Caco-2 (cell line): ENCODE data around the gene ZNF785. TPM values are rescaled to one million over a fixed set of nuclear protein-coding genes. Genes with fewer than 3 reads are reported as not detected.

ENCODE experiments used
- BruUV-seq: library from RNA; stranded (reverse); fragments of 400-500 nt; replicated peaks from 2 replicates; lab custom pipeline; 2021; lab: Mats Ljungman, UMichigan
- CTCF ChIA-PET: fragments of 300-600 bp; sonication (Branson Sonifier 250); formaldehyde crosslinking; loops from one replicate; lab custom pipeline; 2022; ENCODE audit warnings: antibody characterized with exemption; lab: Charles Lee
- POLR2A ChIA-PET: fragments of 300-600 bp; sonication (Branson Sonifier 250); formaldehyde crosslinking; loops from one replicate; lab custom pipeline; 2022; ENCODE audit warnings: antibody characterized with exemption; lab: Charles Lee
- DNase-seq, 2 experiments: peaks; one replicate each; pipeline versions ENCODE4 v3.0.0 to v3.0.0-alpha.2; 2020 to 2022
- H3K27me3 ChIP-seq: replicated peaks from 2 replicates; pipeline ENCODE4 v1.6.0; 2011; ENCODE audit warnings: low read length; ENCODE audit not compliant: control insufficient read depth, insufficient read depth
- H3K36me3 ChIP-seq: 2 replicates; pipeline ENCODE4 v1.5.1; 2011; ENCODE audit warnings: low read length; ENCODE audit not compliant: control insufficient read depth, insufficient read depth
- H3K4me1 ChIP-seq: fragments of 250-450 bp; sonication (Bioruptor Pico); 2 replicates; pipeline ENCODE4 v1.5.1; 2020; ENCODE audit warnings: mild to moderate bottlenecking
- H3K4me3 ChIP-seq: 2 replicates; pipeline ENCODE4 v1.5.1; 2011; ENCODE audit warnings: low read depth, mild to moderate bottlenecking, control low read depth, low read length
- H3K9me3 ChIP-seq: fragments of 250-450 bp; sonication (Bioruptor Pico); 2 replicates; pipeline ENCODE4 v1.5.1; 2020; ENCODE audit warnings: mild to moderate bottlenecking, moderate library complexity
- H3K27ac Mint-ChIP-seq: one replicate; pipeline ENCODE4 v1.8.0; 2022; ENCODE audit warnings: mixed read lengths; ENCODE audit not compliant: unreplicated experiment
- H3K27me3 Mint-ChIP-seq: one replicate; pipeline ENCODE4 v1.8.0; 2022; ENCODE audit warnings: mixed read lengths; ENCODE audit not compliant: insufficient read depth, unreplicated experiment
- H3K36me3 Mint-ChIP-seq: one replicate; pipeline ENCODE4 v1.8.0; 2022; ENCODE audit warnings: mild to moderate bottlenecking, mixed read lengths; ENCODE audit not compliant: insufficient read depth, unreplicated experiment
- H3K4me1 Mint-ChIP-seq: one replicate; pipeline ENCODE4 v1.8.0; 2022; ENCODE audit warnings: low read depth, mixed read lengths; ENCODE audit not compliant: unreplicated experiment
- H3K4me3 Mint-ChIP-seq: one replicate; pipeline ENCODE4 v1.8.0; 2022; ENCODE audit warnings: mild to moderate bottlenecking, moderate library complexity, mixed read lengths; ENCODE audit not compliant: unreplicated experiment
- H3K9me3 Mint-ChIP-seq: one replicate; pipeline ENCODE4 v1.8.0; 2022; ENCODE audit warnings: mixed read lengths; ENCODE audit not compliant: unreplicated experiment
- intact Hi-C: fragments of 100-400 bp; cut with micrococcal nuclease; formaldehyde crosslinking; loops from one replicate; pipeline ENCODE4 v1.10.0; 2022; ENCODE audit not compliant: unreplicated experiment
- total RNA-seq: library from RNA; stranded (reverse); gene quantifications from 2 replicates; pipeline ENCODE4 v1.2.3, GENCODE V29; 2022
- TF ChIP-seq, protein P1 (sequence below), 2 experiments: fragments of 200-600 bp in 1 of 2; IDR thresholded peaks; 1 replicate in 1 of 2; 2 replicates in 1 of 2; pipeline versions ENCODE4 v1.5.1 to v1.8.0; 2011 to 2022; ENCODE audit warnings: antibody characterized with exemption in 1 of 2, control low read depth in 1 of 2, inconsistent platforms in 1 of 2, low read depth in 1 of 2, low read length in 1 of 2, mild to moderate bottlenecking in 1 of 2, moderate library complexity in 1 of 2; ENCODE audit not compliant: insufficient read depth in 1 of 2, severe bottlenecking in 1 of 2, unreplicated experiment in 1 of 2

ZNF785 gene
- total RNA-seq, 1 experiment from 2014 or later: 13.5 TPM

DNA sequence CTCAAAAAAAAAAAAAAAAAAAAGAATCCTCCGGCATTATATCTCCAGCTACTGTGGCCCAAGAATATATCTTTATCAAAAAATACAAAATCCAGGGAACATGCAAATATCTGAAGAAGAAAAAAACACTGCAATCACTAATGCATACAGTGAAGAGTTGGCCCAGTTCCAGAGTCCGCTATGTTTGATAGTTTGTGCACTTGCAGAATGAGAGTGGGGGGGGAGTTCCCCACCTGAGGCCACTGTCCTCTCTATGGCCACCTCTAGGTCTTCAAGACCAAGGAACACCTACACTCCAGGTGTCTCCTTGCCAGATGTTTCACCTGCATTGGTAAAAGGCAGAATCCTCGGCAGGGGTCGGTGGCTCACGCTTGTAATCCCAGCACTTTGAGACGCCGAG is 4.0 kb downstream of the ZNF785 start:
- Mint-ChIP-seq H3K27me3 (no peaks in the 10 kb centered on the region), H3K27ac (no peak overlapping the region), H3K36me3 (peaks cover 36% of the 10 kb centered on the region), H3K9me3 (no peaks in the 10 kb centered on the region), H3K4me3 (no peak overlapping the region), H3K4me1 (no peaks in the 10 kb centered on the region)
- ChIA-PET POLR2A (no interaction called here), CTCF (no interaction called here)
- Histone ChIP-seq H3K4me1 (no peaks in the 10 kb centered on the region), H3K4me3 (no peak overlapping the region), H3K36me3 (peaks cover 2% of the 10 kb centered on the region), H3K27me3 (no peaks in the 10 kb centered on the region), H3K9me3 (no peaks in the 10 kb centered on the region)
- intact Hi-C loops: no loop called here
- no peak for DNase-seq
- no TSS peak for BruUV-seq
- TF ChIP-seq, protein P1, sequence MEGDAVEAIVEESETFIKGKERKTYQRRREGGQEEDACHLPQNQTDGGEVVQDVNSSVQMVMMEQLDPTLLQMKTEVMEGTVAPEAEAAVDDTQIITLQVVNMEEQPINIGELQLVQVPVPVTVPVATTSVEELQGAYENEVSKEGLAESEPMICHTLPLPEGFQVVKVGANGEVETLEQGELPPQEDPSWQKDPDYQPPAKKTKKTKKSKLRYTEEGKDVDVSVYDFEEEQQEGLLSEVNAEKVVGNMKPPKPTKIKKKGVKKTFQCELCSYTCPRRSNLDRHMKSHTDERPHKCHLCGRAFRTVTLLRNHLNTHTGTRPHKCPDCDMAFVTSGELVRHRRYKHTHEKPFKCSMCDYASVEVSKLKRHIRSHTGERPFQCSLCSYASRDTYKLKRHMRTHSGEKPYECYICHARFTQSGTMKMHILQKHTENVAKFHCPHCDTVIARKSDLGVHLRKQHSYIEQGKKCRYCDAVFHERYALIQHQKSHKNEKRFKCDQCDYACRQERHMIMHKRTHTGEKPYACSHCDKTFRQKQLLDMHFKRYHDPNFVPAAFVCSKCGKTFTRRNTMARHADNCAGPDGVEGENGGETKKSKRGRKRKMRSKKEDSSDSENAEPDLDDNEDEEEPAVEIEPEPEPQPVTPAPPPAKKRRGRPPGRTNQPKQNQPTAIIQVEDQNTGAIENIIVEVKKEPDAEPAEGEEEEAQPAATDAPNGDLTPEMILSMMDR (IDR thresholded peaks at IDR 0.05; ENCODE audit: insufficient read depth in 1 of 2, low read depth in 1 of 2, low read length in 1 of 2, severe bottlenecking in 1 of 2, unreplicated experiment in 1 of 2): no peak

DNA sequence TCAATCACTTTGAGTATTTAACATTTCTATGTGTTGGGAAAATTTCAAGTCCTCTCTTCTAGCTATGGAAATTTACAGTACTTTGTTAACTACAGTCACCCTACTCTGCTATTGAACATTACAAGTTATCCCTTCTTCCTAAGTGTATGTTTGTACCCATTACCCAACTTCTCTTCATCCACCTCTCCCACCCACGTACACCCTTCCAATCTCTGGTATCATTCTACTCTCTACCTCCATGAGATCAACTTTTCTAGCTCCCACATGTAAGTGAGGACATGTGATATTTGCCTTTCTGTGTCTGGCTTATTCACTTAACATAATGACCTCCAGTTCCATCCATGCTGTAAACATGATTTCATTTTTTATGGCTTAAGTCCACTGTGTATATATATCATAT is 10.8 kb downstream of the ZNF785 start:
- Mint-ChIP-seq H3K36me3 (peaks cover 29% of the 10 kb centered on the region), H3K27me3 (no peaks in the 10 kb centered on the region), H3K4me1 (peaks cover 7% of the 10 kb centered on the region), H3K9me3 (no peaks in the 10 kb centered on the region), H3K27ac (no peak overlapping the region), H3K4me3 (no peak overlapping the region)
- no TSS peak for BruUV-seq
- Histone ChIP-seq H3K36me3 (no peaks in the 10 kb centered on the region; the same call in 1 of the 2 replicates), H3K4me1 (no peaks in the 10 kb centered on the region), H3K9me3 (no peaks in the 10 kb centered on the region), H3K4me3 (no peak overlapping the region), H3K27me3 (no peaks in the 10 kb centered on the region)
- intact Hi-C loops: no loop called here
- ChIA-PET CTCF (no interaction called here), POLR2A (no interaction called here)
- no peak for DNase-seq
- TF ChIP-seq, protein P1 (IDR thresholded peaks at IDR 0.05; ENCODE audit: insufficient read depth in 1 of 2, low read depth in 1 of 2, low read length in 1 of 2, severe bottlenecking in 1 of 2, unreplicated experiment in 1 of 2): no peak

DNA sequence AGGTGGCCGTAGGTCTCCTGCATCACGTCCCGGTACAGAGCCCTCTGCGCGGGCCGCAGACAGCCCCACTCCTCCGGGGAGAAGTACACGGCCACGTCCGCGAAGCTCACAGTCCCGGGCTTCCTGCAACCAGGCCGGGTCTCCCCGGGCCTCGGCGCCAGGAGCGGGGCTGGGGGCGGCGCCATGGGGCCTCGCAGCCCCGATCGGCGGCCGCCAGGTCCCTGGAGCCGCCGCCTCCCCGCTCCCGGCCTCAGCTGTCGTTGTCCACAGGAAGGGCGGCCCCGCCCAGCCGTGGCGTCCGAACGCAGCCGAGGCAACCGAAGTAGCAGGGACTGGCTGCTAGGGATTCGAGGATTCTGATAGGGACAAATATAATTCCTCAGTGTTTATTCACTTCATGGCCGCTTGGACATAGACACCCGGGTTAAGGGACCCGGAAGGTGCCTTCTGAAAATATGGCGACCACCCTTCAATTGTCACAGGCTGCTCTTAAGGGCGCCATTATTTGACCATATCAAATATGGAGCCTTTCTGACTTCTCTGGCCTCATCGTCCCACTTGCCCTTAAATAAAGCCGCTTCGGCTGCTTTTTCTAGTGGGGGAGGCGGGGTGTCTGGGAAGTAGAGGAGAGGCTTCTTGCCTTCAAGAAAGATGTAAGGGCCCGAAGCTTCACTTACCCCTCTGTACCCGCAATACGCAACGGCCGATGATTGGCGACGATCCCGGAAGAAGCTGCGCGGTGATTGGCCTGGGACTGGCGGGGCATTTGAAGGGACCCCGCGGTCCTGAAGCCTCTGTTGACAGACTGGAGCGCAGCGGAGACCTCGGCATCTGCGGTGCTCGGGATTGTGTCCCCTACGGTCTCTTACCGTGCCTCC is 13.8 kb downstream of the ZNF785 start, which contains the start of gene ZNF688:
TSS of gene ZNF688 (minus strand) at position 270 of the 878 bp plus-strand sequence. CDS start at position 185, 85 bp downstream.
- peaks cover 22% of the 10 kb centered on the region for H3K36me3 Mint-ChIP-seq
- intact Hi-C loops: loop anchor here (1.0 to 2.0 kb wide), 6 partner anchors 13 to 141 kb away; partner anchors contain the start of genes DCTPP1, FBRS, ZNF764 and ZNF785
- H3K4me1 Mint-ChIP-seq: peaks cover 7% of the 10 kb centered on the region
- Histone ChIP-seq H3K4me3 (peak within 1 kb of the TSS; percentile 77), H3K4me1 (no peaks in the 10 kb centered on the region), H3K9me3 (no peaks in the 10 kb centered on the region), H3K27me3 (no peaks in the 10 kb centered on the region), H3K36me3 (no peaks in the 10 kb centered on the region; the same call in 1 of the 2 replicates)
- H3K27me3 Mint-ChIP-seq: no peaks in the 10 kb centered on the region
- POLR2A ChIA-PET: interaction anchor here (0.5 to 2.1 kb wide), 9 partner anchors 13 to 507 kb away, joined by 3 to 19 read pairs (median 4); partner anchors contain the start of genes ZNF747, ZNF764 and ZNF785
- DNase-seq: peak; percentile 94 to 97
- TF ChIP-seq, protein P1 (IDR thresholded peaks at IDR 0.05; ENCODE audit: insufficient read depth in 1 of 2, low read depth in 1 of 2, low read length in 1 of 2, severe bottlenecking in 1 of 2, unreplicated experiment in 1 of 2): no peak
- peak within 1 kb of the TSS; percentile 82 for H3K4me3 Mint-ChIP-seq
- no peaks in the 10 kb centered on the region for H3K9me3 Mint-ChIP-seq
- H3K27ac Mint-ChIP-seq: peak within 1 kb of the TSS; percentile 93
- CTCF ChIA-PET: interaction anchor here (0.6 to 2.4 kb wide), 9 partner anchors 13 to 480 kb away, joined by 3 to 14 read pairs (median 6); partner anchors contain the start of genes DCTPP1, TBX6, ZNF747 and ZNF764
- BruUV-seq: no TSS peak
